ENCODE data around the gene LINGO3. TPM values are rescaled to one million over a fixed set of nuclear protein-coding genes. Genes with fewer than 3 reads are reported as not detected.

The LINGO3 gene
- total and polyA plus RNA-seq, 2 experiments from 2014 or later: 0.29 to 0.45 TPM

GRCh38 chr19:2338751-2339643 lies 31.0 kb upstream of the LINGO3 start:
- DNase-seq (ENCODE audit: low spot score) (no peak), ATAC-seq (no peak)
- Histone ChIP-seq H3K36me3 (ENCODE audit: insufficient read depth) (no peaks in the 10 kb centered on the region), H3K4me1 (ENCODE audit: insufficient read depth) (no peaks in the 10 kb centered on the region), H2AFZ (no peak overlapping the region), H3K4me2 (no peak overlapping the region), H3K27me3 (ENCODE audit: insufficient read depth) (no peaks in the 10 kb centered on the region), H3K27ac (ENCODE audit: low read depth) (no peak overlapping the region), H3F3A (replicated peaks; ENCODE audit: low read depth) (peaks cover 24% of the 10 kb centered on the region), H3K79me2 (replicated peaks; ENCODE audit: insufficient read depth) (peaks cover 18% of the 10 kb centered on the region), H3K9me2 (ENCODE audit: insufficient read depth) (no peaks in the 10 kb centered on the region; the same call in 1 of the 2 replicates), H4K20me1 (replicated peaks; ENCODE audit: insufficient read depth) (peaks cover 9% of the 10 kb centered on the region), H3K4me3 (no peak overlapping the region)
- peaks cover 28% of the 10 kb centered on the region for H3K36me3 Mint-ChIP-seq (ENCODE audit: low read depth)
- H3K4me1 Mint-ChIP-seq: peaks cover 8% of the 10 kb centered on the region; the same call in 2 of the 3 replicates
- peaks cover 8% of the 10 kb centered on the region for H3K27me3 Mint-ChIP-seq (ENCODE audit: insufficient read depth, low read depth, poor library complexity)
- TF ChIP-seq CTCF (conservative IDR thresholded peaks at IDR 0.05; ENCODE audit: low read depth in 2 of 2): no peak
- H3K9me3 Mint-ChIP-seq: peaks cover 13% of the 10 kb centered on the region
- no peak overlapping the region for H3K27ac Mint-ChIP-seq
- H3K4me3 Mint-ChIP-seq: no peak overlapping the region

GRCh38 chr19:2338055-2338615 lies 30.2 kb upstream of the LINGO3 start:
- peaks cover 9% of the 10 kb centered on the region for H4K20me1 ChIP-seq (replicated peaks; ENCODE audit: insufficient read depth)
- H3K36me3 Mint-ChIP-seq (ENCODE audit: low read depth): peaks cover 28% of the 10 kb centered on the region
- H3K36me3 ChIP-seq (ENCODE audit: insufficient read depth): no peaks in the 10 kb centered on the region
- TF ChIP-seq ZNF462 (CRISPR knock-in tag; IDR thresholded peaks at IDR 0.05): no peak
- TF ChIP-seq CREB1 (CRISPR knock-in tag; IDR thresholded peaks at IDR 0.05; ENCODE audit: low read depth): no peak
- TF ChIP-seq EZH2phosphoT487 (IDR thresholded peaks at IDR 0.05; ENCODE audit: unreplicated experiment): no peak
- TF ChIP-seq ETS1 (IDR thresholded peaks at IDR 0.05): no peak
- no peak for TF ChIP-seq NANOG (IDR thresholded peaks at IDR 0.05; ENCODE audit: borderline replicate concordance)
- no peak overlapping the region for H3K27ac Mint-ChIP-seq
- H3F3A ChIP-seq (replicated peaks; ENCODE audit: low read depth): peaks cover 24% of the 10 kb centered on the region
- no peak overlapping the region for H3K27ac ChIP-seq (ENCODE audit: low read depth)
- no peaks in the 10 kb centered on the region for H3K27me3 ChIP-seq (ENCODE audit: insufficient read depth)
- H3K4me2 ChIP-seq: no peak overlapping the region
- no peak overlapping the region for H2AFZ ChIP-seq
- peaks cover 10% of the 10 kb centered on the region for H3K27me3 Mint-ChIP-seq (ENCODE audit: insufficient read depth, low read depth, poor library complexity)
- ATAC-seq (no peak), DNase-seq (ENCODE audit: low spot score) (no peak)
- peaks cover 13% of the 10 kb centered on the region for H3K9me3 Mint-ChIP-seq
- no peak overlapping the region for H3K4me3 ChIP-seq
- peaks cover 10% of the 10 kb centered on the region for H3K4me1 Mint-ChIP-seq
- no peaks in the 10 kb centered on the region for H3K4me1 ChIP-seq (ENCODE audit: insufficient read depth)
- peaks cover 22% of the 10 kb centered on the region for H3K79me2 ChIP-seq (replicated peaks; ENCODE audit: insufficient read depth)
- H3K4me3 Mint-ChIP-seq: no peak overlapping the region
- H3K9me2 ChIP-seq (ENCODE audit: insufficient read depth): no peaks in the 10 kb centered on the region; the same call in 1 of the 2 replicates

Data from GM23338 (cell line).